Esophagus squamous epithelium (tissue), 5 donors: ENCODE data around the gene EIF3I. TPM values are rescaled to one million over a fixed set of nuclear protein-coding genes. Genes with fewer than 3 reads are reported as not detected.
A peak's percentile ranks its signal among the peaks of the same experiment; 100 is the strongest.

ENCODE experiments used
- DNase-seq: peaks from one replicate; lab custom pipeline; 2025; lab: John Stamatoyannopoulos, UW
- H3K27ac ChIP-seq, 4 donors: fragments of 200-600 bp; sonication (generic); one replicate each; pipeline ENCODE4 v1.5.1; 2016 to 2019; ENCODE audit warnings: mild to moderate bottlenecking in 1 of 4
- H3K27me3 ChIP-seq, 4 donors: fragments of 200-600 bp; sonication (generic); 1 replicate in 3 of 4; 2 replicates in 1 of 4; pipeline versions ENCODE4 v1.5.1 to v1.6.0; 2017 to 2021; ENCODE audit warnings: antibody characterized with exemption in 1 of 4
- H3K36me3 ChIP-seq, 3 donors: fragments of 200-600 bp; sonication (generic); one replicate each; pipeline ENCODE4 v1.5.1; 2016 to 2019
- H3K4me1 ChIP-seq, 3 donors: fragments of 200-600 bp; sonication (generic); one replicate each; pipeline ENCODE4 v1.5.1; 2017 to 2019
- H3K4me3 ChIP-seq, 4 donors: fragments of 200-600 bp; sonication (generic); 1 replicate in 3 of 4; 2 replicates in 1 of 4; pipeline ENCODE4 v1.5.1; 2016 to 2019; ENCODE audit warnings: mild to moderate bottlenecking in 2 of 4, moderate library complexity in 1 of 4
- H3K9me3 ChIP-seq, 3 donors: fragments of 200-600 bp; sonication (generic); one replicate each; pipeline ENCODE4 v1.5.1; 2016 to 2019
- POLR2A ChIP-seq, 4 donors: fragments of 450-650 bp; IDR thresholded peaks; one replicate each; pipeline ENCODE4 v1.6.1; 2017; ENCODE audit warnings: antibody characterized with exemption in 4 of 4, mild to moderate bottlenecking in 4 of 4, moderate library complexity in 3 of 4
- WGBS, 2 donors: methylation state at CpG; one replicate each; pipeline ENCODE4 v1.1.5; 2018; 5-methylcytosine and 5-hydroxymethylcytosine counted together
- intact Hi-C: fragments of 100-400 bp; cut with DNase I; formaldehyde crosslinking; loops from one replicate; pipeline ENCODE4 v1.15.0; 2022
- small RNA-seq, 4 donors: library from RNA; depleted of rRNA; stranded (forward); fragments of <200 nt; gene quantifications; one replicate each; pipeline ENCODE3, GENCODE V24; 2016
- total RNA-seq, 4 donors: library from RNA; depleted of rRNA; stranded (reverse); fragments of >200 nt; gene quantifications; one replicate each; pipeline ENCODE4 v1.1.0, GENCODE V29; 2016
- TF ChIP-seq, protein P1 (sequence below), 6 experiments: fragments of 450-650 bp in 4 of 6; fragments of 200-600 bp in 2 of 6; sonication (generic) in 2 of 6; IDR thresholded peaks; one replicate each; pipeline ENCODE4 v1.5.1; 2016 to 2019; ENCODE audit warnings: antibody characterized with exemption in 6 of 6, mild to moderate bottlenecking in 4 of 6, moderate library complexity in 4 of 6
- donor health status: DM: yes; HTN: yes; CAD: no.

EIF3I gene
- total RNA-seq, 4 donors from 2014 or later: 143 to 220 (median 202) TPM

DNA sequence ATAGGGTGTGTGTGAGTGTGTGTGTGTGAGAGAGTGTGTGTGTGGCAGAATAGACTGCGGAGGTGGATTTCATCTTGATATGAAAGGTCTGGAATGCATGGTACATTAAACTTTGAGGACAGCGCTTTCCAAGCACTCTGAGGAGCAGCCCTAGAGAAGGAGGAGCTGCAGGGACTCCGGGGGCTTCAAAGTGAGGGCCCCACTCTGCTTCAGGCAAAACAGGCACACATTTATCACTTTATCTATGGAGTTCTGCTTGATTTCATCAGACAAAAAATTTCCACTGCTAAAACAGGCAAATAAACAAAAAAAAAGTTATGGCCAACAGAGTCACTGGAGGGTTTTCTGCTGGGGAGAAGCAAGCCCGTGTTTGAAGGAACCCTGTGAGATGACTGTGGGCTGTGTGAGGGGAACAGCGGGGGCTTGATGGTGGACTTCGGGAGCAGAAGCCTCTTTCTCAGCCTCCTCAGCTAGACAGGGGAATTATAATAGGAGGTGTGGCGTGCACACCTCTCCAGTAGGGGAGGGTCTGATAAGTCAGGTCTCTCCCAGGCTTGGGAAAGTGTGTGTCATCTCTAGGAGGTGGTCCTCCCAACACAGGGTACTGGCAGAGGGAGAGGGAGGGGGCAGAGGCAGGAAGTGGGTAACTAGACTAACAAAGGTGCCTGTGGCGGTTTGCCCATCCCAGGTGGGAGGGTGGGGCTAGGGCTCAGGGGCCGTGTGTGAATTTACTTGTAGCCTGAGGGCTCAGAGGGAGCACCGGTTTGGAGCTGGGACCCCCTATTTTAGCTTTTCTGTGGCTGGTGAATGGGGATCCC, 51.4 kb downstream of the EIF3I start:
- H3K9me3 ChIP-seq: no peaks in the 10 kb centered on the region
- intact Hi-C loops: no loop called here
- H3K27ac ChIP-seq: no peak overlapping the region
- TF ChIP-seq, protein P1, sequence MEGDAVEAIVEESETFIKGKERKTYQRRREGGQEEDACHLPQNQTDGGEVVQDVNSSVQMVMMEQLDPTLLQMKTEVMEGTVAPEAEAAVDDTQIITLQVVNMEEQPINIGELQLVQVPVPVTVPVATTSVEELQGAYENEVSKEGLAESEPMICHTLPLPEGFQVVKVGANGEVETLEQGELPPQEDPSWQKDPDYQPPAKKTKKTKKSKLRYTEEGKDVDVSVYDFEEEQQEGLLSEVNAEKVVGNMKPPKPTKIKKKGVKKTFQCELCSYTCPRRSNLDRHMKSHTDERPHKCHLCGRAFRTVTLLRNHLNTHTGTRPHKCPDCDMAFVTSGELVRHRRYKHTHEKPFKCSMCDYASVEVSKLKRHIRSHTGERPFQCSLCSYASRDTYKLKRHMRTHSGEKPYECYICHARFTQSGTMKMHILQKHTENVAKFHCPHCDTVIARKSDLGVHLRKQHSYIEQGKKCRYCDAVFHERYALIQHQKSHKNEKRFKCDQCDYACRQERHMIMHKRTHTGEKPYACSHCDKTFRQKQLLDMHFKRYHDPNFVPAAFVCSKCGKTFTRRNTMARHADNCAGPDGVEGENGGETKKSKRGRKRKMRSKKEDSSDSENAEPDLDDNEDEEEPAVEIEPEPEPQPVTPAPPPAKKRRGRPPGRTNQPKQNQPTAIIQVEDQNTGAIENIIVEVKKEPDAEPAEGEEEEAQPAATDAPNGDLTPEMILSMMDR (IDR thresholded peaks at IDR 0.05): no peak
- no peak for TF ChIP-seq POLR2A (IDR thresholded peaks at IDR 0.05)
- H3K4me1 ChIP-seq: peaks cover 0 to 13% (median 0%) of the 10 kb centered on the region in 3 donors
- WGBS, 2 donors: 37 to 41% methylated on average over 9 to 10 of the region's 10 CpGs
- H3K27me3 ChIP-seq: peaks cover 0 to 43% (median 4%) of the 10 kb centered on the region in 4 donors
- H3K4me3 ChIP-seq: no peak overlapping the region
- no peaks in the 10 kb centered on the region for H3K36me3 ChIP-seq
- DNase-seq: no peak

DNA sequence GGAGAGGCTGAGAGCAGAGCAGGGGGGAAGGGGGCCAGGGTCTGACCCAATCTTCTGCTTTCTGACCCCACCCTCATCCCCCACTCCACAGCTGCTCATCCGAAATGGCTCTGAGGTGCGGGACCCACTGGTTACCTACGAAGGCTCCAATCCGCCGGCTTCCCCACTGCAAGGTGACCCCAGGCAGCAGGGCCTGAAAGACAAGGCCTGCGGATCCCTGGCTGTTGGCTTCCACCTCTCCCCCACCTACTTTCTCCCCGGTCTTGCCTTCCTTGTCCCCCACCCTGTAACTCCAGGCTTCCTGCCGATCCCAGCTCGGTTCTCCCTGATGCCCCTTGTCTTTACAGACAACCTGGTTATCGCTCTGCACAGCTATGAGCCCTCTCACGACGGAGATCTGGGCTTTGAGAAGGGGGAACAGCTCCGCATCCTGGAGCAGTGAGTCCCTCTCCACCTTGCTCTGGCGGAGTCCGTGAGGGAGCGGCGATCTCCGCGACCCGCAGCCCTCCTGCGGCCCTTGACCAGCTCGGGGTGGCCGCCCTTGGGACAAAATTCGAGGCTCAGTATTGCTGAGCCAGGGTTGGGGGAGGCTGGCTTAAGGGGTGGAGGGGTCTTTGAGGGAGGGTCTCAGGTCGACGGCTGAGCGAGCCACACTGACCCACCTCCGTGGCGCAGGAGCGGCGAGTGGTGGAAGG, 52.6 kb downstream of the EIF3I start:
- Histone ChIP-seq H3K27me3 (peaks cover 0 to 43% (median 4%) of the 10 kb centered on the region in 4 donors), H3K36me3 (no peaks in the 10 kb centered on the region), H3K4me1 (peaks cover 0 to 13% (median 0%) of the 10 kb centered on the region in 3 donors), H3K9me3 (no peaks in the 10 kb centered on the region), H3K4me3 (no peak overlapping the region), H3K27ac (no peak overlapping the region)
- no peak for TF ChIP-seq POLR2A (IDR thresholded peaks at IDR 0.05)
- DNase-seq: no peak
- WGBS, 2 donors: 70 to 91% methylated on average over 10 of the region's 31 CpGs
- intact Hi-C loops: no loop called here

DNA sequence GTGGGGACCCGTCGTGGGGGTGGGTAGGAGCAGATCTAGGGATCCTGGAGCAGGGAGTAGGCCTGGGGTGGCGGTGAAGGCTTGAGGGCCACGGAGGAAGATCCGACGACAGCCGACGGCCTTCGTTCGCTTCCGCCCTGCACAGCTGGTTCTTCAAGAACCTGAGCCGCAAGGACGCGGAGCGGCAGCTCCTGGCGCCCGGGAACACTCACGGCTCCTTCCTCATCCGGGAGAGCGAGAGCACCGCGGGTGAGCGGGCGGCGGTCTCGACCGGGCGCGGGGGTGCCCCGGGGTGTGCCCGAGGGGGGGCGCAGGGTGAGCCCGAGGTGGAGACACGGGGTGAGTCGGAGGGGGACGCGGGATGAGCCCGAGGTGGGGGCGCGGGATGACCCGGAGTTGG, 53.2 kb downstream of the EIF3I start:
- Histone ChIP-seq H3K4me1 (peaks cover 0 to 13% (median 0%) of the 10 kb centered on the region in 3 donors), H3K9me3 (no peaks in the 10 kb centered on the region), H3K36me3 (no peaks in the 10 kb centered on the region), H3K27ac (no peak overlapping the region), H3K4me3 (peak overlapping the region in 2 of 4 donors; percentile 18 to 39), H3K27me3 (peaks cover 0 to 43% (median 4%) of the 10 kb centered on the region in 4 donors)
- 22 to 23% methylated on average over 4 to 13 of the region's 41 CpGs for WGBS, 2 donors
- intact Hi-C loops: no loop called here
- TF ChIP-seq, protein P1 (IDR thresholded peaks at IDR 0.05): no peak
- no peak for TF ChIP-seq POLR2A (IDR thresholded peaks at IDR 0.05)
- no peak for DNase-seq

DNA sequence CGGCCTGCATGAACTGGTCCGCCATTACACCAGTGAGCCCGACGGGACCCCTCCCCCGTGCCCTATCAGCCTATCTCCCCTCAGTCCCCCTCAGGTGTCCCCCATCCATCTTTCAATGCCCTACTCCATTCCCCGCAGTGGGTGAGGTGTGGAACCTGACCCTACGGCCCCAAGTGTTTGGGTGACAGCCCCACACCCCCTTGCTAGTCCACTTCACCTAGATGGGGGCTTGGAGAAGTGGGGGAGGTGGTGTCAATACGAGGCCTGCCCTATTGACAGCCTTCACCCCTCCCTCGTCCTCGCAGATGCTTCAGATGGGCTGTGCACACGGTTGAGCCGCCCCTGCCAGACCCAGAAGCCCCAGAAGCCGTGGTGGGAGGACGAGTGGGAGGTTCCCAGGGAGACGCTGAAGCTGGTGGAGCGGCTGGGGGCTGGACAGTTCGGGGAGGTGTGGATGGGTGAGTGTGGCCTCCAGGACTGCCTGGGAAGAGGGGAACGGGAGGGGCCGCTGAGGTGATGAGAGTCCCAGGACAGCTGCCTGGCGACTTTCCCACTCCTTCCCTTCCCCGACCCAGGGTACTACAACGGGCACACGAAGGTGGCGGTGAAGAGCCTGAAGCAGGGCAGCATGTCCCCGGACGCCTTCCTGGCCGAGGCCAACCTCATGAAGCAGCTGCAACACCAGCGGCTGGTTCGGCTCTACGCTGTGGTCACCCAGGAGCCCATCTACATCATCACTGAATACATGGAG, 54.0 kb downstream of the EIF3I start:
- Histone ChIP-seq H3K27ac (no peak overlapping the region), H3K27me3 (peaks cover 0 to 43% (median 4%) of the 10 kb centered on the region in 4 donors), H3K4me3 (no peak overlapping the region), H3K36me3 (no peaks in the 10 kb centered on the region), H3K9me3 (no peaks in the 10 kb centered on the region), H3K4me1 (peaks cover 0 to 13% (median 0%) of the 10 kb centered on the region in 3 donors)
- WGBS, 2 donors: 85 to 86% methylated on average over 8 to 22 of the region's 30 CpGs
- intact Hi-C loops: no loop called here
- no peak for DNase-seq
- TF ChIP-seq POLR2A (IDR thresholded peaks at IDR 0.05): no peak
- TF ChIP-seq, protein P1 (IDR thresholded peaks at IDR 0.05): no peak

Small RNA genes within 50 kb of the gene (small RNA-seq; reads per million reads assigned to genes)
- gene RF00017: 0 reads per million in 4 donors

Other genes with a start within 250 kb of the EIF3I start
- gene KHDRBS1, start 208.5 kb upstream of the EIF3I start, total RNA-seq: 10 to 100 TPM; 56.5 to 72.4 (median 70.8) TPM
- gene TMEM39B, start 149.5 kb upstream of the EIF3I start, total RNA-seq: 1 to 10 TPM; 3.6 to 5.6 (median 4.9) TPM
- 10 to 100 TPM; 27.7 to 38.0 (median 36.5) TPM for gene KPNA6, start 114.4 kb upstream of the EIF3I start, total RNA-seq
- gene TXLNA, start 42.7 kb upstream of the EIF3I start, total RNA-seq: 10 to 100 TPM; 34.5 to 54.0 (median 40.7) TPM
- gene CCDC28B, start 21.8 kb upstream of the EIF3I start, total RNA-seq: 1 to 10 TPM in 3 of 4 donors, under 1 TPM in 1; 0.88 to 2.9 (median 1.6) TPM
- 1 to 10 TPM in 2 of 4 donors, under 1 TPM in 2; 0.66 to 2.0 (median 1.1) TPM for gene IQCC, start 16.7 kb upstream of the EIF3I start, total RNA-seq
- not detected for gene DCDC2B, start 13.3 kb upstream of the EIF3I start, total RNA-seq
- gene TMEM234, start 54 bp upstream of the EIF3I start, total RNA-seq: 10 to 100 TPM in 2 of 4 donors, 1 to 10 TPM in 2; 6.4 to 11.1 (median 9.4) TPM
- gene FAM167B, start 24.8 kb downstream of the EIF3I start, total RNA-seq: 1 to 10 TPM in 2 of 4 donors, not detected in 2; 1.7 to 5.5 TPM
- 1 to 10 TPM; 1.2 to 9.0 (median 4.5) TPM for gene LCK, start 28.9 kb downstream of the EIF3I start, total RNA-seq
- gene HDAC1, start 69.7 kb downstream of the EIF3I start, total RNA-seq: 100 to 1,000 TPM in 2 of 4 donors, 10 to 100 TPM in 2; 74.3 to 115 (median 96.0) TPM
- 1 to 10 TPM; 4.4 to 6.1 (median 5.1) TPM for gene MARCKSL1, start 113.8 kb downstream of the EIF3I start, total RNA-seq
- gene FAM229A, start 140.1 kb downstream of the EIF3I start, total RNA-seq: 1 to 10 TPM; 1.4 to 7.1 (median 3.2) TPM
- gene TSSK3, start 140.1 kb downstream of the EIF3I start, total RNA-seq: under 1 TPM in 2 of 4 donors, not detected in 2; 0.31 to 0.57 TPM
- 10 to 100 TPM; 42.4 to 62.2 (median 45.9) TPM for gene BSDC1, start 172.0 kb downstream of the EIF3I start, total RNA-seq
- not detected for gene ZBTB8B, start 242.7 kb downstream of the EIF3I start, total RNA-seq